PFSK-1 (cell line): Measurements from ENCODE around the gene PBX2.

Experiments
- FOXP2 ChIP-seq: optimal IDR thresholded peaks from 2 replicates; pipeline ENCODE3; 2011; ENCODE audit warnings: borderline replicate concordance, control low read depth, inconsistent platforms; ENCODE audit not compliant: insufficient read depth; ENCODE audit errors: extremely low read length, extremely low read depth
- POLR2AphosphoS5 ChIP-seq: IDR thresholded peaks from 2 replicates; pipeline ENCODE4 v1.6.1; 2012; ENCODE audit warnings: low read depth, mild to moderate bottlenecking, control low read depth, low read length, moderate library complexity
- SIN3A ChIP-seq: IDR thresholded peaks from 2 replicates; pipeline ENCODE4 v1.6.1; 2012; ENCODE audit warnings: mild to moderate bottlenecking, low read length, moderate library complexity, borderline replicate concordance; ENCODE audit not compliant: insufficient read depth
- TAF1 ChIP-seq: IDR thresholded peaks from 2 replicates; pipeline ENCODE4 v1.6.1; 2012; ENCODE audit warnings: low read length, control low read depth, borderline replicate concordance; ENCODE audit not compliant: insufficient read depth
- TF ChIP-seq, protein P1 (sequence below), 2 experiments: IDR thresholded peaks; 2 replicates each; pipeline versions ENCODE4 v1.6.1 to v1.8.0; 2011 to 2012; ENCODE audit warnings: low read depth in 2 of 2, low read length in 2 of 2, control low read depth in 1 of 2, inconsistent platforms in 1 of 2, mild to moderate bottlenecking in 1 of 2, moderate library complexity in 1 of 2; ENCODE audit not compliant: insufficient read depth in 1 of 2

Gene PBX2

DNA sequence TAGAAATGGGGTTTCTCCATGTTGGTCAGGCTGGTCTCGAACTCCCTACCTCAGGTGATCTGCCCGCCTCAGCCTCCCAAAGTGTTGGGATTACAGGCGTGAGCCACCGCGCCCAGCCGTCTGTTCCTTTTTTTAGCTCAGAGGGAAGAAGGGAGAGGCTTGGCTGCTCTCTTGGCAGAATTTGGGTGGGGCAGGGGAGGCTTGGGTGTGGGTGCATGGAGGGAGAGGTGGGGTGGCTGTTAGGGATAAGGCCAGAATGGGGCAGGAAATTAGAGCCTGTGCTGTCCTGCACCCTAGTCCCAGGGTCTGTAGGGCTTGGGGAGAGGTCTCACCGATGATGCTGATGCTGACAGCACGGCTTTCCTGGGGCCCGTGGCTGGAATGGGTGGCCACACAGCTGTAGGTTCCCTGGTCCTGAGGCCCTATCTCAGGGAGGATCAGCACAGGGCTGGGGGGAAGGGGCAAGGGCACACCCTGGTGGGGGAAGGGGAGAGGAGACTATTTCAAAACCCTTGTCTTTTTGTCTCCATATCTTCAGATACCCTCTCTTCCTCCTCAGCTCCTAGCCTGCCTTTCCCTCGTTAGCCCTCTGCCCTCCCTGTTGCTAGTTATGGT lies 8.0 kb downstream of the PBX2 start:
- TF ChIP-seq FOXP2 (no peak), TAF1 (no peak), POLR2AphosphoS5 (no peak), SIN3A (no peak)
- TF ChIP-seq, protein P1, sequence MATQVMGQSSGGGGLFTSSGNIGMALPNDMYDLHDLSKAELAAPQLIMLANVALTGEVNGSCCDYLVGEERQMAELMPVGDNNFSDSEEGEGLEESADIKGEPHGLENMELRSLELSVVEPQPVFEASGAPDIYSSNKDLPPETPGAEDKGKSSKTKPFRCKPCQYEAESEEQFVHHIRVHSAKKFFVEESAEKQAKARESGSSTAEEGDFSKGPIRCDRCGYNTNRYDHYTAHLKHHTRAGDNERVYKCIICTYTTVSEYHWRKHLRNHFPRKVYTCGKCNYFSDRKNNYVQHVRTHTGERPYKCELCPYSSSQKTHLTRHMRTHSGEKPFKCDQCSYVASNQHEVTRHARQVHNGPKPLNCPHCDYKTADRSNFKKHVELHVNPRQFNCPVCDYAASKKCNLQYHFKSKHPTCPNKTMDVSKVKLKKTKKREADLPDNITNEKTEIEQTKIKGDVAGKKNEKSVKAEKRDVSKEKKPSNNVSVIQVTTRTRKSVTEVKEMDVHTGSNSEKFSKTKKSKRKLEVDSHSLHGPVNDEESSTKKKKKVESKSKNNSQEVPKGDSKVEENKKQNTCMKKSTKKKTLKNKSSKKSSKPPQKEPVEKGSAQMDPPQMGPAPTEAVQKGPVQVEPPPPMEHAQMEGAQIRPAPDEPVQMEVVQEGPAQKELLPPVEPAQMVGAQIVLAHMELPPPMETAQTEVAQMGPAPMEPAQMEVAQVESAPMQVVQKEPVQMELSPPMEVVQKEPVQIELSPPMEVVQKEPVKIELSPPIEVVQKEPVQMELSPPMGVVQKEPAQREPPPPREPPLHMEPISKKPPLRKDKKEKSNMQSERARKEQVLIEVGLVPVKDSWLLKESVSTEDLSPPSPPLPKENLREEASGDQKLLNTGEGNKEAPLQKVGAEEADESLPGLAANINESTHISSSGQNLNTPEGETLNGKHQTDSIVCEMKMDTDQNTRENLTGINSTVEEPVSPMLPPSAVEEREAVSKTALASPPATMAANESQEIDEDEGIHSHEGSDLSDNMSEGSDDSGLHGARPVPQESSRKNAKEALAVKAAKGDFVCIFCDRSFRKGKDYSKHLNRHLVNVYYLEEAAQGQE (IDR thresholded peaks at IDR 0.05; ENCODE audit: insufficient read depth in 1 of 2, low read depth in 2 of 2, low read length in 2 of 2), result no peak

DNA sequence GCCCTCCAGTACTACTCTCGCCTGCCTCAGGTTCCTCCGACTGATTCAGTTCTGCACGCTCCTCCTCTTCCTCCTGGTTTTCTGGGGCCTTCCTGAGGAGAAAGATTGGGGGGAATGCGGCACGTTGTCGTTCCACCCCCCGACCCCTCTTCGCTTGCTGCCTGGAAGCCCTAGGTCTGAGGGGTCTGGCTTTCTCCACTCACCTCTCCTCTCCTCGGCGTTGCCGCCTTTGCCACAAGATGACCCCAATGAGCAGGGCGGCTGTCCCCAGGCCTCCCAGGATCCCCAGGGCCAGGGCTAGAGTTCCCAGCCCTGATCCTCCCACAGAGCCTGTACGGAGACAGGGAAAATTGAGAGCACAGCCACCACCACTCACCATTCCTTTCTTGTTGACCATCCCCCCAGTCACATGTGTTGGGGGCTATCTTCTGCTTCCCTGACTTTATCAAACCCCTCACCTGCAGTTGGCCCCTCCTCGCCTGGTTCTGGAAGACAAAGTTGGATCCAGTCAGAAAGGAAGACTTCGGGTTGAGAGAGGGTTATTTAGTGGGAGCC lies 8.8 kb downstream of the PBX2 start:
- TF ChIP-seq POLR2AphosphoS5, result no peak
- no peak for TF ChIP-seq FOXP2
- TF ChIP-seq, protein P1 (IDR thresholded peaks at IDR 0.05; ENCODE audit: insufficient read depth in 1 of 2, low read depth in 2 of 2, low read length in 2 of 2), result no peak
- TF ChIP-seq TAF1, result no peak
- no peak for TF ChIP-seq SIN3A

DNA sequence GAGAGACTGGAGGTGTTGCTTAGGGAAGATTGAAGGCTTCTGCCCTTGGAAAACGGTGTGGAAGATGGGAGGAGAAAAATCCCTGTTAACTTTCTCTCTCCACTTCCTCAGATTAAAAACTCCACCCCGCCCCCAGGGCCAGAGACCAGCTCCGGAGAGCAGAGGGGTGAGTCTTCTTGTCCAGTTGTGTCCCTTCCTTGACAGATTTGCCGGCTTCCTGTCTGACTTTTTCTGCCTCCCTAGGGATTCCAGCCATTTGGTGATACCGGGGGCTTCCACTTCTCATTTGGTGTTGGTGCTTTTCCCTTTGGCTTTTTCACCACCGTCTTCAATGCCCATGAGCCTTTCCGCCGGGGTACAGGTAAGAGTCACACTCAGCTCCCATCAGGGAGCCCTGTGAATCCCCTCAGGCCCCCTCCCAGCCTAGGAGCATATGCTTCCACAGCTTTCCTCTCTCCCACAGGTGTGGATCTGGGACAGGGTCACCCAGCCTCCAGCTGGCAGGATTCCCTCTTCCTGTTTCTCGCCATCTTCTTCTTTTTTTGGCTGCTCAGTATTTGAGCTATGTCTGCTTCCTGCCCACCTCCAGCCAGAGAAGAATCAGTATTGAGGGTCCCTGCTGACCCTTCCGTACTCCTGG lies 10.1 kb downstream of the PBX2 start:
- TF ChIP-seq POLR2AphosphoS5 (no peak), FOXP2 (no peak), SIN3A (no peak), TAF1 (no peak)
- TF ChIP-seq, protein P1 (IDR thresholded peaks at IDR 0.05; ENCODE audit: insufficient read depth in 1 of 2, low read depth in 2 of 2, low read length in 2 of 2), result no peak

DNA sequence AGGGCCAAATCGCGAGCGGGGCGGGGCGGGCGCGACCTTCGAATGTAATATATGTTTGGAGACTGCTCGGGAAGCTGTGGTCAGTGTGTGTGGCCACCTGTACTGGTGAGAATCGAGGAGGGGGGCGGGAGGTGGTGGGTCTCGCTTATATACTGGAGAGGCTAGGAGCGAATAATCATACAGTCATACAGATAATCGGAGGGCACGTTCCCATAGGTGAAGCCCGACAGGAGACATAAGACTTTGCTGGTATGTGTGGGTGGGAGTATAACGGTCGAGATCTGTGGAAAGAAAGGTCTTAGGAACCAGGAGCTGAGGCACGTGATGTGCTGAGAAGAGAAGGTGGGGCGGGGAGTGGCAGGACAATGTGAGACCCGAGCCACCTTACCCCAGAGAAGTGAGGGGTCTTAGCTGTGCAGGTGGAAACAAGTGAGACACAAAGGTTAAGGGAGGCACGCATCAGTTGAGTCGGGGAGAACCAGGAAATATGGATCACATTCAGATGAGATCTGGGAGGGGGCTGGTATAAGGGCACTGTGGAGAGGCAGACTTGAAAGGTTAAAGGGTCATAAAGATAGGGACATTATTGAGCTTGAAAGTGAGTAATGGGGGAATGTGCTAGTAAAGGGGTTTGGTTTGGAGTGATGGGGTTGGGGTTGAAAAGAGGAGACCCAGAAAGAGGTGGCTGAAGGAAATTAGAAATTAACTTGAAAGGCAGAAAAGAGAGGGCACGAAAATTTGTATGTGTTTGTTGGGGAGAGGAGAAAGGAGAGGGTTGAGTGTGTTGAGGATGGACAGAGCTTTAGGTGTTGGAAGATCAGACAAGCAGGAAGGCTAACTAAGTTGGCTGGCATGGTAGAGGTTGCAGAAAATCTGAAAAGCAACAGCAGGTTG lies 11.2 kb downstream of the PBX2 start:
- TF ChIP-seq POLR2AphosphoS5 (no peak), FOXP2 (no peak), TAF1 (no peak), SIN3A (no peak)
- TF ChIP-seq, protein P1 (IDR thresholded peaks at IDR 0.05; ENCODE audit: insufficient read depth in 1 of 2, low read depth in 2 of 2, low read length in 2 of 2), result no peak
